GM19395 (cell line): ENCODE measurements around the gene EFCAB7.
A peak's percentile ranks its signal among the peaks of the same experiment; 100 is the strongest.

ENCODE experiments used
- ATAC-seq: cut with Tn5 transposase; IDR thresholded peaks from one replicate; pipeline ENCODE4 v1.9.1; 2021; ENCODE audit warnings: mild to moderate bottlenecking, moderate library complexity; ENCODE audit not compliant: unreplicated experiment

Gene EFCAB7

GRCh38 chr1:63522891-63523728 lies at the start of gene EFCAB7, which contains the start of gene ITGB3BP:
Gene EFCAB7, plus strand, starts transcription at chr1:63523525. Its CDS starts 2,048 bp downstream, at chr1:63525573.
Gene ITGB3BP, minus strand, starts transcription at chr1:63523225. Its CDS starts 92 bp downstream, at chr1:63523133.
- peak; percentile 91 for ATAC-seq

GRCh38 chr1:63475761-63476160 lies 47.6 kb upstream of the EFCAB7 start:
- ATAC-seq = no peak

- ATAC-seq = no peak
Measured at GRCh38 chr1:63480057-63480456, 43.3 kb upstream of the EFCAB7 start.

GRCh38 chr1:63486629-63487028 lies 36.7 kb upstream of the EFCAB7 start:
- no peak for ATAC-seq

- ATAC-seq = no peak
Measured at GRCh38 chr1:63487336-63488065, 35.8 kb upstream of the EFCAB7 start.

GRCh38 chr1:63497577-63497976 lies 25.7 kb upstream of the EFCAB7 start:
- ATAC-seq = no peak

GRCh38 chr1:63498106-63498505 lies 25.2 kb upstream of the EFCAB7 start:
- no peak for ATAC-seq

GRCh38 chr1:63501256-63501655 lies 22.1 kb upstream of the EFCAB7 start:
- ATAC-seq = no peak

GRCh38 chr1:63506782-63507181 lies 16.5 kb upstream of the EFCAB7 start:
- ATAC-seq = no peak

GRCh38 chr1:63509718-63510117 lies 13.6 kb upstream of the EFCAB7 start:
- ATAC-seq = no peak

GRCh38 chr1:63512584-63512983 lies 10.7 kb upstream of the EFCAB7 start:
- ATAC-seq = no peak

GRCh38 chr1:63516629-63517028 lies 6.7 kb upstream of the EFCAB7 start:
- ATAC-seq = no peak

- peak; percentile 23 for ATAC-seq
Measured at GRCh38 chr1:63523738-63524137, 413 bp downstream of the EFCAB7 start.

GRCh38 chr1:63524201-63524600 lies 876 bp downstream of the EFCAB7 start:
- no peak for ATAC-seq

- ATAC-seq = no peak
Measured at GRCh38 chr1:63532727-63533126, 9.4 kb downstream of the EFCAB7 start.

- ATAC-seq = no peak
Measured at GRCh38 chr1:63533931-63534330, 10.6 kb downstream of the EFCAB7 start.

GRCh38 chr1:63534406-63534805 lies 11.1 kb downstream of the EFCAB7 start:
- ATAC-seq = no peak

GRCh38 chr1:63537006-63537405 lies 13.7 kb downstream of the EFCAB7 start:
- ATAC-seq = no peak

GRCh38 chr1:63537940-63538339 lies 14.6 kb downstream of the EFCAB7 start:
- ATAC-seq = no peak

GRCh38 chr1:63545780-63546179 lies 22.5 kb downstream of the EFCAB7 start:
- no peak for ATAC-seq

GRCh38 chr1:63547621-63548294 lies 24.4 kb downstream of the EFCAB7 start:
- ATAC-seq = no peak
